ENCODE measurements around the gene SLC47A2. TPM values are rescaled to one million over a fixed set of nuclear protein-coding genes. Genes with fewer than 3 reads are reported as not detected.

Gene SLC47A2
- total and polyA plus RNA-seq, 2 experiments from 2014 or later, result not detected

- DNase-seq (ENCODE audit: low spot score), result no peak
- no peak overlapping the region for H2AFZ ChIP-seq
- H3K36me3 Mint-ChIP-seq (ENCODE audit: low read depth), result no peaks in the 10 kb centered on the region
- no peaks in the 10 kb centered on the region for H3F3A ChIP-seq (replicated peaks; ENCODE audit: low read depth)
- no peaks in the 10 kb centered on the region for H4K20me1 ChIP-seq (replicated peaks; ENCODE audit: insufficient read depth)
- H3K9me3 Mint-ChIP-seq, result no peaks in the 10 kb centered on the region
- H3K79me2 ChIP-seq (replicated peaks; ENCODE audit: insufficient read depth), result no peaks in the 10 kb centered on the region
- peaks cover 28% of the 10 kb centered on the region for H3K4me1 Mint-ChIP-seq
- no peak overlapping the region for H3K4me2 ChIP-seq
- TF ChIP-seq ZNF331 (CRISPR knock-in tag; IDR thresholded peaks at IDR 0.05; ENCODE audit: low read depth), result no peak
- TF ChIP-seq JUNB (IDR thresholded peaks at IDR 0.05; ENCODE audit: unreplicated experiment), result no peak
- TF ChIP-seq EZH2 (IDR thresholded peaks at IDR 0.05; ENCODE audit: low read depth, unreplicated experiment), result no peak
- TF ChIP-seq ETS1 (IDR thresholded peaks at IDR 0.05), result no peak
- no peak for TF ChIP-seq REST (IDR thresholded peaks at IDR 0.05; ENCODE audit: unreplicated experiment)
- no peak for TF ChIP-seq NANOG (IDR thresholded peaks at IDR 0.05; ENCODE audit: borderline replicate concordance)
- TF ChIP-seq ZNF462 (CRISPR knock-in tag; IDR thresholded peaks at IDR 0.05), result no peak
- TF ChIP-seq CREB1 (CRISPR knock-in tag; IDR thresholded peaks at IDR 0.05; ENCODE audit: low read depth), result no peak
- TF ChIP-seq POLR2AphosphoS5 (IDR thresholded peaks at IDR 0.05; ENCODE audit: low read depth), result no peak
- no peak for TF ChIP-seq EZH2phosphoT487 (IDR thresholded peaks at IDR 0.05; ENCODE audit: unreplicated experiment)
- no peak for TF ChIP-seq CTCF (conservative IDR thresholded peaks at IDR 0.05; ENCODE audit: low read depth in 2 of 2)
- no peak for TF ChIP-seq ZNF114 (CRISPR knock-in tag; IDR thresholded peaks at IDR 0.05)
- TF ChIP-seq STAT1 (IDR thresholded peaks at IDR 0.05; ENCODE audit: unreplicated experiment), result no peak
- H3K4me3 ChIP-seq, result no peak overlapping the region
- H3K27ac Mint-ChIP-seq, result no peak overlapping the region
- H3K4me3 Mint-ChIP-seq, result no peak overlapping the region
- H3K9me2 ChIP-seq (ENCODE audit: insufficient read depth), result no peaks in the 10 kb centered on the region
- H3K4me1 ChIP-seq (ENCODE audit: insufficient read depth), result peaks cover 9% of the 10 kb centered on the region; the same call in 1 of the 2 replicates
- no peak; the same call in 2 of the 3 replicates for ATAC-seq
- no peaks in the 10 kb centered on the region for H3K27me3 ChIP-seq (ENCODE audit: insufficient read depth)
- peaks cover 6% of the 10 kb centered on the region for H3K27me3 Mint-ChIP-seq (ENCODE audit: insufficient read depth, low read depth, poor library complexity)
- no peaks in the 10 kb centered on the region for H3K36me3 ChIP-seq (ENCODE audit: insufficient read depth)
- no peak overlapping the region for H3K27ac ChIP-seq (ENCODE audit: low read depth)
These were observed 9.3 kb downstream of the SLC47A2 start for GRCh38 chr17:19706791-19707727.
